Measurements from ENCODE around the gene LPCAT2. TPM values are rescaled to one million over a fixed set of nuclear protein-coding genes. Genes with fewer than 3 reads are reported as not detected.
A peak's percentile ranks its signal among the peaks of the same experiment; 100 is the strongest.

LPCAT2 gene
- total and polyA plus RNA-seq, 8 donors, result 16.0 to 30.9 (median 22.9) TPM

GRCh38 chr16:55532227-55532626 lies 23.4 kb downstream of the LPCAT2 start:
- DNase-seq (no peak), ATAC-seq (no peak)
- no peak for TF ChIP-seq CTCF (IDR thresholded peaks at IDR 0.05)
- Histone ChIP-seq H3K4me1 (peaks cover 0 to 8% of the 10 kb centered on the region in 2 donors), H3K9me3 (no peaks in the 10 kb centered on the region), H3K4me3 (no peak overlapping the region), H3K36me3 (peaks cover 0 to 33% of the 10 kb centered on the region in 2 donors), H3K27ac (no peak overlapping the region), H3K27me3 (no peaks in the 10 kb centered on the region)
- intact Hi-C loops (cut with DNase I), result no loop called here

GRCh38 chr16:55534756-55535155 lies 25.9 kb downstream of the LPCAT2 start:
- peaks cover 0 to 26% of the 10 kb centered on the region in 2 donors for H3K36me3 ChIP-seq
- DNase-seq, result no peak
- H3K27me3 ChIP-seq, result no peaks in the 10 kb centered on the region
- no peak for TF ChIP-seq CTCF (IDR thresholded peaks at IDR 0.05)
- no peak overlapping the region for H3K4me3 ChIP-seq
- peaks cover 0 to 22% of the 10 kb centered on the region in 2 donors for H3K4me1 ChIP-seq
- peak; percentile 72 for ATAC-seq
- no peaks in the 10 kb centered on the region for H3K9me3 ChIP-seq
- intact Hi-C loops (cut with DNase I), result no loop called here
- peak overlapping the region; percentile 38 to 63 for H3K27ac ChIP-seq

- H3K9me3 ChIP-seq, result no peaks in the 10 kb centered on the region
- intact Hi-C loops (cut with DNase I), result no loop called here
- TF ChIP-seq CTCF (IDR thresholded peaks at IDR 0.05), result no peak
- H3K27me3 ChIP-seq, result no peaks in the 10 kb centered on the region
- H3K27ac ChIP-seq, result peak overlapping the region in 1 of 2 donors; percentile 75
- ATAC-seq (no peak), DNase-seq (no peak)
- H3K4me1 ChIP-seq, result peaks cover 0 to 22% of the 10 kb centered on the region in 2 donors
- H3K4me3 ChIP-seq, result no peak overlapping the region
- no peaks in the 10 kb centered on the region for H3K36me3 ChIP-seq
Observed at GRCh38 chr16:55539049-55539448, 30.2 kb downstream of the LPCAT2 start.

GRCh38 chr16:55539488-55539887 lies 30.6 kb downstream of the LPCAT2 start:
- ATAC-seq, result no peak
- H3K27ac ChIP-seq, result peak overlapping the region in 1 of 2 donors; percentile 75
- no peaks in the 10 kb centered on the region for H3K27me3 ChIP-seq
- H3K9me3 ChIP-seq, result no peaks in the 10 kb centered on the region
- intact Hi-C loops (cut with DNase I), result no loop called here
- peaks cover 0 to 20% of the 10 kb centered on the region in 2 donors for H3K4me1 ChIP-seq
- TF ChIP-seq CTCF (IDR thresholded peaks at IDR 0.05), result no peak
- no peak for DNase-seq
- no peak overlapping the region for H3K4me3 ChIP-seq
- peaks cover 0 to 4% of the 10 kb centered on the region in 2 donors for H3K36me3 ChIP-seq

GRCh38 chr16:55540221-55540620 lies 31.3 kb downstream of the LPCAT2 start:
- TF ChIP-seq CTCF (IDR thresholded peaks at IDR 0.05), result no peak
- DNase-seq (no peak), ATAC-seq (no peak)
- Histone ChIP-seq H3K27me3 (no peaks in the 10 kb centered on the region), H3K27ac (no peak overlapping the region), H3K4me1 (peaks cover 0 to 13% of the 10 kb centered on the region in 2 donors), H3K4me3 (no peak overlapping the region), H3K9me3 (no peaks in the 10 kb centered on the region), H3K36me3 (peaks cover 0 to 7% of the 10 kb centered on the region in 2 donors)
- intact Hi-C loops (cut with DNase I), result loop anchor here in 1 of 2 donors (5.0 kb wide), 1 partner anchor 73 kb away; no protein-coding TSS in a partner anchor

Data from left lung (tissue), 10 donors.